ENCODE measurements around the gene PGAP6. TPM values are rescaled to one million over a fixed set of nuclear protein-coding genes. Genes with fewer than 3 reads are reported as not detected.

The PGAP6 gene
- polyA plus RNA-seq, 4 donors = 48.1 to 76.6 (median 64.9) TPM

DNA sequence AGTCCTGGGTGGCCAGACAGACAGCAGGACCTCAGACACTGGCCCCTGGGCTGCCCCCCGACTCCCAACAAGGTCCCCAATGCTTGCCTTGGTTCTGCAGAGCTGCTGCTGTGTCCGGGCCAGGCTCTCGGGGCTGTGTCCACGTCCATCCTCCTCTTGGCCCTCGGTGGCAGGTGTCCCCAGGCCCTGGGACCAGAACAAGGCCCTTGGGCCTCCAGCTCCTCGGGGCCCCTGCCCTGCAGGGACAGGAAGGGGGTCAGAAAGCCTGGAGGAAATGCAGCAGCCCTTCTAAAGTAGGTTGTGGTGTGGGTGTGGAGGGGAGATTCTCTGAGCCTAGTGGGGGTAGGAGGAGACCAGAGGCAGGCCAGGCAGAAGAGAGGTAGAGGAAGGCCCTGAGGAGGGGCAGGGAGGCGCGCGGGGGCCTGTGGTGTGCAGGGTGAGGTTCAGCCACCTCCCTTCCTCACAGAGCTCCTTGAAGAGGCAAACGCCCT, 26.8 kb downstream of the PGAP6 start:
- Histone ChIP-seq H3K36me3 (ENCODE audit: control insufficient read depth in 3 of 3, insufficient read depth in 2 of 3, low read depth in 1 of 3, low read length in 3 of 3) (peaks cover 0 to 5% (median 0%) of the 10 kb centered on the region in 3 donors), H3K4me3 (ENCODE audit: low read depth in 1 of 3, low read length in 3 of 3) (no peak overlapping the region), H3K27ac (ENCODE audit: low read depth in 1 of 3, low read length in 2 of 3) (peak overlapping the region in 1 of 3 donors; percentile 49), H3K4me1 (ENCODE audit: control insufficient read depth in 3 of 3, insufficient read depth in 2 of 3, low read depth in 1 of 3, low read length in 2 of 3) (peaks cover 0 to 18% (median 0%) of the 10 kb centered on the region in 3 donors), H3K27me3 (ENCODE audit: control insufficient read depth in 3 of 3, insufficient read depth in 3 of 3, low read length in 3 of 3) (no peaks in the 10 kb centered on the region), H3K9me3 (ENCODE audit: control insufficient read depth in 2 of 2, insufficient read depth in 1 of 2, low read depth in 1 of 2, low read length in 1 of 2) (no peaks in the 10 kb centered on the region)
- no peak for FAIRE-seq
- 77 to 81% (median 79%) methylated on average over 10 of the region's 10 CpGs for WGBS, 3 donors
- peak in 1 of 2 donors; percentile 27 for DNase-seq

DNA sequence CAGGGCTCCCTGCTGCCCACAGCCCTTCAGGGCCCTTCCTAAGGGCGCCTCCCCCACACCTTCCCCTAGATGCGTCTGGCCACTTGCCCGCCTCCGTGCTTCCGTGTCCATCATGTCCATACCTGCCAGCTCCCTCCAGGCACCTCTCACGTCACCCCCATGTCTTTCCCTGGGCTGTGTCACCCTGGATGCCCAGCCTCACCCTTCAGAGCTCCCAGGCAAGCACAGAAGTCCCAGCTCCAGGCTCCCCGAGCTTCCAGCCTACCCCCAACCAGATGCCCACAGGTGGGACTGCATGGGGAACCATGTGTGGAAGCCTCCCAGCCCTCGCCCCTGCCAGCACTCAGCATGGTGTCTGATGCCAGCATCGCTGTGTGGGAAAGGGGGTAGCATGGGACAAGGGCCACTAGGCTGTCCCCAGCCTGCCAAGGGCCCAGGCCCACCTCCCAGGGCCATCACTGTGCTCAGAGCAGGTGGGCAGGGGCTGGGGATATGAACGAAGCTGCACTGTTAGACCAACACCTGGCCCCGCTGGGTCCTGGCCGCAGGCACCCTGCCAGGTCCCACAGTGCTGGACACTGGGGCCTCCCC, 27.4 kb downstream of the PGAP6 start:
- no peak for FAIRE-seq
- Histone ChIP-seq H3K9me3 (ENCODE audit: control insufficient read depth in 2 of 2, insufficient read depth in 1 of 2, low read depth in 1 of 2, low read length in 1 of 2) (no peaks in the 10 kb centered on the region), H3K4me3 (ENCODE audit: low read depth in 1 of 3, low read length in 3 of 3) (no peak overlapping the region), H3K27ac (ENCODE audit: low read depth in 1 of 3, low read length in 2 of 3) (no peak overlapping the region), H3K4me1 (ENCODE audit: control insufficient read depth in 3 of 3, insufficient read depth in 2 of 3, low read depth in 1 of 3, low read length in 2 of 3) (peaks cover 0 to 18% (median 0%) of the 10 kb centered on the region in 3 donors), H3K36me3 (ENCODE audit: control insufficient read depth in 3 of 3, insufficient read depth in 2 of 3, low read depth in 1 of 3, low read length in 3 of 3) (peaks cover 0 to 9% (median 0%) of the 10 kb centered on the region in 3 donors), H3K27me3 (ENCODE audit: control insufficient read depth in 3 of 3, insufficient read depth in 3 of 3, low read length in 3 of 3) (no peaks in the 10 kb centered on the region)
- 94 to 95% (median 94%) methylated on average over 12 of the region's 12 CpGs for WGBS, 3 donors
- no peak for DNase-seq

DNA sequence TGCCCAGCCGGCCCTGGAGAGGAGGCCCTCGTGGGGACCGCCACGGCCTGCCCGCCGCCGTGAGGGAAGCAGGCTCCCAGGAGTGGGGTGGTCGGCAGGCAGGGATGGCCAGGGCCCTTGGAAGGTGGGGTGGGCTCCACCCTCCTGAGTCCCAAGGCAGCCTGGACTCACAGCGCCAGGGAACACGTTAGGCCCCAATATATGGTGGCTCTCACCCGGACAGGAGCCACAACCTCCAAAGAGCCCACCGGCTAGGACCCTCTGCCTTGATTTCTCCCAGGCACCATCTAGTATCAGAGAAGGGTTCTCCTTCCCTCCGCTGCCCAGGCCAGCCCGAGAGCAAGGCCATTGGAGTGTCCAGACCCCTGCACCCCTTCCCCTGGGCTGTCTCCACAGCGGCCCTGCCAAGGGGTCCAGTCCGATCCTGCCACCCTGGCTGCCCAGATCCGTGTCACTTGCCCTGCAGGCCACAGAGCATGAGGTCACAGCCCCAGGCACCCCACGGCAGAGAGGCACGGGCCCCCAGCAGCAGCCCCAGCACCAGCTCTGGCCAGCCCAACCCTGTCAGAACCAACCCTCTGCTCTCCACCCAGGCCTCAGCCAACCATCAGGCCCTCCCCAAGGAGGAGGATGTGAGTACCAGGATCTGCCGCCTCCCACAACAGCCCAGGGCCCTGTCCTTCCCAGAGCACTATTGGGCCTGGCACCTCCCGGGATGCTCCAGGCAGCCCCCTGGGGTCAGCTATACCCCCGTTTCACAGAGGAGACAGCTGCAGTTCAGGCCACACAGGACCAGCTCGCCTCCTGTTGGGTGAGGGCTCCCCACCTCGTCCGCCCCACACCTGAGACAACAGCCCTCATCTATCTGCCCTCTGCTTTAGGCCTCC, 28.1 kb downstream of the PGAP6 start:
- 58 to 81% (median 65%) methylated on average over 17 to 25 of the region's 25 CpGs for WGBS, 3 donors
- FAIRE-seq (no peak), DNase-seq (no peak)
- Histone ChIP-seq H3K4me3 (ENCODE audit: low read depth in 1 of 3, low read length in 3 of 3) (peak overlapping the region in 2 of 3 donors; percentile 43 to 55), H3K36me3 (ENCODE audit: control insufficient read depth in 3 of 3, insufficient read depth in 2 of 3, low read depth in 1 of 3, low read length in 3 of 3) (peaks cover 0 to 12% (median 0%) of the 10 kb centered on the region in 3 donors), H3K27ac (ENCODE audit: low read depth in 1 of 3, low read length in 2 of 3) (peak overlapping the region; percentile 29 to 66 (median 45)), H3K4me1 (ENCODE audit: control insufficient read depth in 3 of 3, insufficient read depth in 2 of 3, low read depth in 1 of 3, low read length in 2 of 3) (peaks cover 0 to 15% (median 0%) of the 10 kb centered on the region in 3 donors), H3K27me3 (ENCODE audit: control insufficient read depth in 3 of 3, insufficient read depth in 3 of 3, low read length in 3 of 3) (no peaks in the 10 kb centered on the region), H3K9me3 (ENCODE audit: control insufficient read depth in 2 of 2, insufficient read depth in 1 of 2, low read depth in 1 of 2, low read length in 1 of 2) (no peaks in the 10 kb centered on the region)

DNA sequence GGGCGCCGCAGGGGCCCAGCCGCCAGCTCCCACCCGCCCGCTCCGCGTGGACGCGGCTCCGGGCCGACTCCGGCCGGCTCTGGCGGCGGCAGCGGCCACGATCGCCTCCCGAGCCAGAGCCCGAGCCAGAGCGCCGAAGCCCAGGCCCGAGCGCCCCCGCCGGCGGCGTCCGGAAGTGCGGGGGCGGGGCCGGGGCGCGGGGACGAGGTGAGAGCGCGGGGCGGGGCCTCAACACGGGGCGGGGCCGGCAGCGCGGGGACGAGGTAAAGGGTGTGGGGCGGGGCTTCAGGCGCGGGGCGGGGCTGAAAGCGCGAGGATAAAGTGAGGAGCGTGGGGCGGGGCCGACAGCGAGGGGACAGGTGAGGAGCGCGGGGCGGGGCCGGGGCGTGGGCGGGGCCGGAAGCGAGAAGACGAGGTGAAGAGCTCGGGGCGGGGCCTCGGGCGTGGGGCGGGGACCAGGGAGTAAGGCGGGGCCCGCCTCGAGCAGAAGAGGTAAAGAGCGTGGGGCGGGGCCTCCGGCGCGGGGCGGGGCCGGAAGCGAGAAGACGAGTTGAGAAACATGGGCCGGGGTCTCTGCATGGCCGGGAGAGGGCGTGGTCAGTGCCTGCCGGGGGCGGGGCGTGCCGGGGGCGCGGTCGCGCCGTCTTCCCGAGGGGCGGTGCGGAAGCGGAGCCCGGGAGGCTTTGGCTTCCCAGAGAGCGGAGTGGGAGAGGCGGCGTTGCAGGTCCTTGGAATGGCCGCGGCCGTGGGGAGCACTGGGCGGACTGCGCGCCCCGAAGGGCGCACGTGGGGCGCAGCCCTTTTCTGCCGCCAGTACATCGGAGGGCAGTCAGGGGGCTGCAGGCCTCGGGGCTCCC, 29.0 kb downstream of the PGAP6 start, which contains the start of gene AXIN1:
Gene AXIN1, minus strand, starts transcription at position 177 of the 857 bp plus-strand sequence. CDS start 5,698 bp downstream, outside the sequence.
- Histone ChIP-seq H3K4me1 (ENCODE audit: control insufficient read depth in 3 of 3, insufficient read depth in 2 of 3, low read depth in 1 of 3, low read length in 2 of 3) (peaks cover 0 to 15% (median 0%) of the 10 kb centered on the region in 3 donors), H3K4me3 (ENCODE audit: low read depth in 1 of 3, low read length in 3 of 3) (peak within 1 kb of the TSS; percentile 43 to 92 (median 65)), H3K27me3 (ENCODE audit: control insufficient read depth in 3 of 3, insufficient read depth in 3 of 3, low read length in 3 of 3) (no peaks in the 10 kb centered on the region), H3K9me3 (ENCODE audit: control insufficient read depth in 2 of 2, insufficient read depth in 1 of 2, low read depth in 1 of 2, low read length in 1 of 2) (no peaks in the 10 kb centered on the region), H3K36me3 (ENCODE audit: control insufficient read depth in 3 of 3, insufficient read depth in 2 of 3, low read depth in 1 of 3, low read length in 3 of 3) (peaks cover 0 to 19% (median 0%) of the 10 kb centered on the region in 3 donors), H3K27ac (ENCODE audit: low read depth in 1 of 3, low read length in 2 of 3) (peak within 1 kb of the TSS; percentile 40 to 81 (median 66))
- WGBS, 3 donors = 2 to 5% (median 3%) methylated on average over 31 to 113 of the region's 113 CpGs
- no peak for FAIRE-seq
- peak; percentile 99 for DNase-seq

DNA sequence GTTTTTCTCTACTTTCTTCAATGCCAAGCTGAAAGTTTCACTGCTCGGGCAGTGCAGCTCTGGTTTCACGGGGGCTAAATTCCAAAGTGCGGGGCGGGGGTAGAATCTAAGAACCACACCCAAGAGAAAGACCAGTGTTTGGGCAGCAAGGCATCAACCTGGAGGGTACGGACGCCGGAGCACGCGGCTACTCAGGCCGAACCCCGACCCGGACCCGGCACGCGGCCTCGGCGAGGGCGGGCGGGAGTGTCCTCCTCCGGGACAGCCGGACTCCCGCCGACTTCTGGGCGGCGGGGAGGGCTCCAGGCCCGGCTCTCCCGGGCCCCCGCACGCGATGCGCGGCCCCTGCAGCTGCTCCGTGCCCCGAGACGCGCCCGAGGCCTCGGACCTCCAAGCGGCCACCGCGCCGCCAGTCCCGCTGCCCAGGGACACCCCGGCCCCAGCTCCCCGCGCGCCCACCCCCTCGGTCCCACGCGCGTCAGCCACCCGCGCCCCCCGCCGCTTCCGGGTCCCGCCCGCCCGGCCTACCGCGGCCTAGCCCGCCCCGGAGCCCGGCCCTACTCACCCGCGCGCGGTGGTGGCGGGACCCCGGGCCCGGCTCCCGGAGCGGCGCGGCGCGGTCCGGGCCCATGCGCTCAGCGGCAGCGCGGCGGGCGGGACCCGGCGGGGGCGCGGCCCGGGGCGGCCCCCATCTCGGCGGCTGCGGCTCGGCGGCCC, 29.8 kb downstream of the PGAP6 start:
- WGBS, 3 donors = 0 to 4% (median 1%) methylated on average over 34 to 95 of the region's 95 CpGs
- peak; percentile 76 to 85 for DNase-seq
- Histone ChIP-seq H3K4me3 (ENCODE audit: low read depth in 1 of 3, low read length in 3 of 3) (peak overlapping the region; percentile 38 to 92 (median 65)), H3K9me3 (ENCODE audit: control insufficient read depth in 2 of 2, insufficient read depth in 1 of 2, low read depth in 1 of 2, low read length in 1 of 2) (no peaks in the 10 kb centered on the region), H3K36me3 (ENCODE audit: control insufficient read depth in 3 of 3, insufficient read depth in 2 of 3, low read depth in 1 of 3, low read length in 3 of 3) (peaks cover 0 to 26% (median 2%) of the 10 kb centered on the region in 3 donors), H3K4me1 (ENCODE audit: control insufficient read depth in 3 of 3, insufficient read depth in 2 of 3, low read depth in 1 of 3, low read length in 2 of 3) (peaks cover 0 to 15% (median 0%) of the 10 kb centered on the region in 3 donors), H3K27ac (ENCODE audit: low read depth in 1 of 3, low read length in 2 of 3) (peak overlapping the region; percentile 38 to 81 (median 40)), H3K27me3 (ENCODE audit: control insufficient read depth in 3 of 3, insufficient read depth in 3 of 3, low read length in 3 of 3) (no peaks in the 10 kb centered on the region)
- no peak for FAIRE-seq

DNA sequence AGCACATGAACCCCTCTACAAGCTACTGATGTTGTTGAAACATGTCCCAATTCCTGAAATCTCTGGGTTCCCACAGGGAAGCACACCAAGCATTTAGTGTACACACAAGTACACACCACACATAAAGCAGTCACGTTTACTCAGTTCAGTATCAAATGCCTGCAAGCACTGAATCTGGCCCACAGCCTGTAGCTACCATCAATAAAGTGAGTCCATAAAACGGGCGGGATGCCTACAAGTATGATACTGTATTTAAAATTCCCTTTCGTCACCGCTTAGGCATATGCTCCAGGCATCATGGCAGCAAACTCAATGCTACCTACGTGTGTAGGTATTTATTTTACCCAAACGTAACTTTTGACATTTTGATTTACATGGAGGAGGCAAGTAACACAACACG, 31.6 kb downstream of the PGAP6 start:
- 74 to 79% (median 76%) methylated on average over 8 of the region's 8 CpGs for WGBS, 3 donors
- H3K4me1 ChIP-seq (ENCODE audit: control insufficient read depth in 3 of 3, insufficient read depth in 2 of 3, low read depth in 1 of 3, low read length in 2 of 3) = peaks cover 0 to 15% (median 0%) of the 10 kb centered on the region in 3 donors
- H3K27ac ChIP-seq (ENCODE audit: low read depth in 1 of 3, low read length in 2 of 3) = no peak overlapping the region
- no peaks in the 10 kb centered on the region for H3K27me3 ChIP-seq (ENCODE audit: control insufficient read depth in 3 of 3, insufficient read depth in 3 of 3, low read length in 3 of 3)
- peaks cover 0 to 41% (median 2%) of the 10 kb centered on the region in 3 donors for H3K36me3 ChIP-seq (ENCODE audit: control insufficient read depth in 3 of 3, insufficient read depth in 2 of 3, low read depth in 1 of 3, low read length in 3 of 3)
- no peaks in the 10 kb centered on the region for H3K9me3 ChIP-seq (ENCODE audit: control insufficient read depth in 2 of 2, insufficient read depth in 1 of 2, low read depth in 1 of 2, low read length in 1 of 2)
- FAIRE-seq = no peak
- H3K4me3 ChIP-seq (ENCODE audit: low read depth in 1 of 3, low read length in 3 of 3) = no peak overlapping the region
- no peak for DNase-seq

- H3K36me3 ChIP-seq (ENCODE audit: control insufficient read depth in 3 of 3, insufficient read depth in 2 of 3, low read depth in 1 of 3, low read length in 3 of 3) = peaks cover 0 to 50% (median 2%) of the 10 kb centered on the region in 3 donors
- H3K27me3 ChIP-seq (ENCODE audit: control insufficient read depth in 3 of 3, insufficient read depth in 3 of 3, low read length in 3 of 3) = no peaks in the 10 kb centered on the region
- H3K27ac ChIP-seq (ENCODE audit: low read depth in 1 of 3, low read length in 2 of 3) = no peak overlapping the region
- H3K9me3 ChIP-seq (ENCODE audit: control insufficient read depth in 2 of 2, insufficient read depth in 1 of 2, low read depth in 1 of 2, low read length in 1 of 2) = no peaks in the 10 kb centered on the region
- DNase-seq (no peak), FAIRE-seq (no peak)
- WGBS, 3 donors = 79 to 93% (median 91%) methylated on average over 7 of the region's 7 CpGs
- peaks cover 0 to 15% (median 0%) of the 10 kb centered on the region in 3 donors for H3K4me1 ChIP-seq (ENCODE audit: control insufficient read depth in 3 of 3, insufficient read depth in 2 of 3, low read depth in 1 of 3, low read length in 2 of 3)
- no peak overlapping the region for H3K4me3 ChIP-seq (ENCODE audit: low read depth in 1 of 3, low read length in 3 of 3)
These were observed 32.6 kb downstream of the PGAP6 start for GRCh38 chr16:349211-349610.

Data from small intestine (tissue), 7 donors.